GM04503 (cell line): Measurements from ENCODE around the gene TP53TG3.
"Not testable (repeated sequence)": the region's sequence is repeated elsewhere in the genome, so short reads cannot be mapped to it uniquely, and the experiment has no call there.

Source experiments
- DNase-seq: peaks from one replicate; pipeline ENCODE4 v3.0.0-alpha.2; 2012; ENCODE audit warnings: low read depth

The TP53TG3 gene, protein sequence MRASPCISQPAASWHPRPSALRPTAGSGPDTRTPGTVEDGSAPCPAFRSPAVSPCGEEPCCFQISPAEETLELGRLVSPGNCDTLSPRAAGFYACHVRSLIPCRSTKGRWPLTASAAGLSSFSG

GRCh38 chr16:32676065-32676464 is at the start of gene TP53TG3:
Gene TP53TG3, minus strand, starts transcription at chr16:32676165. Its CDS starts 68 bp downstream, at chr16:32676097.
- not testable (repeated sequence) for DNase-seq

DNA sequence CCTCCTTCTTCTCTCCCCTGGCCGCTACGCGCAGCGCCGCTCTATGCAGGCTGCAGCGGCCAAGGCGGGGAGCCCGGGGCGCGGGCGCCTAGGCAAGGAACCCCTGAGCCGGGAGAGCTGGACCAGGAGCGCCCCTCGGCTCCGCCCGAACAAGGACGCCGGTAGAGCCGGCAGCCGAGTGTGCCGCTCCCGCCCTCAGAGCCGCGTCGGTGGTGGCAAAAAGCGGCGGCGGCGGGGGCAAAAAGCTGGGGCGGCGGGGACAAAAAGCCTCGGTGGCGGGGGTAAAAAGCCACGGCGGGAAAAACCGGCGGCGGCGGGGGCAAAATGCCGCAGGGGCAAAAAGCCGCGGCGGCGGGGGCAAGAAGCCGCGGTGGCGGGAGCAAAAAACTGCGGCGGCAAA is 25.1 kb downstream of the TP53TG3 start:
- DNase-seq: not testable (repeated sequence)

DNA sequence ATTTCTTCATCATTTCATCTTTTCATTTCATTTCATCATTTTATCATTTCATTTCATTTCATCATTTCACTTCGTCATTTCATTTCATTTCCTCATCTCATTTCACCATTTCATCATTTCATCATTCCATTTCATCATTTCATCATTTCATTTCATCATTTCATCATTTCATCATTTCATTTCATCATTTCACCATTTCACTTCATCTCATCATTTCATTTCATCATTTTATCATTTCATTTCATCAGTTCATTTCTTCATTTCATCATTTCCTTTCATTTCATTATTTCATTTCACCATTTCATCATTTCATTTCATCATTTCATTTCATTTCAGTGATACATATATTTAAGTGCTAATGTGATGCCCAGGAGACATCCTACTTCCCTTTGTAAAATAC is 28.4 kb downstream of the TP53TG3 start:
- DNase-seq: not testable (repeated sequence)

DNA sequence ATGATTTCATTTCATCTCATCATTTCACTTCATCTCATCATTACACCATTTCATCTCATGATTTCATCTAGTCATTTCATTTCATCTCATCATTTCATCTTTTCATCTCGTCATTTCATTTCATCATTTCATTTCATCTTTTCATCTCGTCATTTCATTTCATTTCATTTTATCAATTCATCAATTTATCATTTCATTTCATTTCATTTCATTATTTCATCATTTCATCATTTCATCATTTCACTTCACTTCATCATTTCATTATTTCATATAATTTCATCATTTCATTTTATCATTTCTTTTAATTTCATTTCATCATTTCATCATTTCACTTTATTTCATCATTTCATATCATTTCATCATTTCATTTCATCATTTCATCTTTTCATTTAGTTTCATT is 29.2 kb downstream of the TP53TG3 start:
- DNase-seq: not testable (repeated sequence)

DNA sequence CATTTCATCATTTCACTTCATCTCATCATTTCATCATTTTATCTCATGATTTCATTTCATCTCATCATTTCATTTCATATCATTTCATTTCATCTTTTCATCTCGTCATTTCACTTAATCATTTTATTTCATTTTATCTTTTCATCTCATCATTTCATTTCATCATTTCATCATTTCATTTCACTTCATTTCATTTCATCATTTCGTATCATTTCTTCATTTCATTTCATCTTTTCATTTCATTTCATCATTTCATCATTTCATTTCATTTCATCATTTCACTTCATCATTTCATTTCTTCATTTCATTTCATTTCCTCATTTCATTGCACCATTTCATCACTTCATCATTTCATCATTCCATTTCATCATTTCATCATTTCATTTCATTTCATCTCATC is 29.8 kb downstream of the TP53TG3 start:
- DNase-seq: not testable (repeated sequence)

- not testable (repeated sequence) for DNase-seq
These were observed 30.6 kb downstream of the TP53TG3 start for GRCh38 chr16:32645278-32645908.

- not testable (repeated sequence) for DNase-seq
These were observed 31.2 kb downstream of the TP53TG3 start for GRCh38 chr16:32644715-32645114.

GRCh38 chr16:32637614-32638013 is 38.4 kb downstream of the TP53TG3 start:
- not testable (repeated sequence) for DNase-seq

DNA sequence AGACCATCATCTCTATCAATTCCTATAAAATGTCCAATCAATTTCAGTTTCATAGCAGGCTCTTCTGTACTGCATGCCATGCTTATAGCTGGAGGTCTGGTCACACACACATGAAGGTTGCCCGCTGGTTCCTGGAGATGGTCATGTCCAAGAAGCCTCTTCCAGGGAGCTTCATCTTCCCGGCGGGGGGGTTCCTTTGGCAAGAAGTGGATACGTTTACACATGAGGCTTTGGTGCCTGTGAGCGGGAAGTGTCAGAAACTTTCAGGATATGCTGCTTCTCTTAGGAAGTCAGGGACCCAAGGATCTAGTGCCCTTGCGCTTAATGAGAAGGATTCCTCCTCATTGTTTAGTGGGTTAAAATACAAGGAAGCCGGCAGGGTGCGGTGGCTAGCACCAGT is 43.9 kb downstream of the TP53TG3 start:
- DNase-seq: not testable (repeated sequence)
